ENCODE measurements around the gene LTBP1. TPM values are rescaled to one million over a fixed set of nuclear protein-coding genes. Genes with fewer than 3 reads are reported as not detected.
A peak's percentile ranks its signal among the peaks of the same experiment; 100 is the strongest.

Gene LTBP1
- polyA plus RNA-seq, 2 of the 4 experiments (the other 2 are of a cell fraction) = 23.8 to 30.4 TPM

DNA sequence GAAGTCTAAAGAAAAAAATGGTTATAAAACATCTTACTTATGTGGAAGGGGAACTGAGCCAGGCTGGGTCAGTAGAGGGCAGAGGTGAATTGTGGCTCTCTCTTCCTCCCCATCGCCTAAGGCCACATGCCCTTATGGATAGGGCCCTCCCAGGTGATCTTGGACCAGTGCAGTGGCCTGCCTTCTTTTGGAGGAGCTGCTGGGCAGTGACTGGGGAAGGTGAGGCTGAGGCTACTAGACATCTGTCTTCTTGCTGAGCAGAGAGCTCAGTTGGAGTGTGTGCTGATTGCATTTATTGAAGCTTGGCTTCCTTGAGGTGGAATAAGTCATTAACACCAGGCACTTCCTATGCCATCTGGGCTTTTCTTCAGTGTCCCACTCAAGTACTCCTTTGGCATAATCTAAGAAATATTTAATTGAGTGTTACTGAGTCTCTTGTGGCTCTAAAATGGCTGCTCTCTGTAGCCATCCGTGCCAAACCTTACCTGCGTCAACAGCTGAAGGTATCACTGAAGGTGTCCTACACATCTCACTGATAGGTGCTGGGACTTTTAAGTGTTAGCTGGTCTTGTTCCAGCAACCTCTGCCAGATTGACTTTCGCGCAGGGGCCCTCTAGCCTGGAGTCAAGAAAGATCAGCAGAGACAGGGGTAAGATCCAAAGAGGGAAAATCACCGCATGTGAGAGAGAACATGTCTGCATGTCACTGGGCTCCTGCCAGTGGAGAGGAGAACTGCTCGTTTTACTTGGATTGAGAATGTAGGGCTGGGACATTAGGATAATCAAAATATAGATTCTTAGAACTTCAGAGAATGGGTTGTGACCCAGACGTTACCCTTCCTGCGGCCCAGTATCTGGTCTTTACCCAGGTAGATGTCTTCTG lies 256.1 kb downstream of the LTBP1 start (continued):
- TF ChIP-seq, protein P1, sequence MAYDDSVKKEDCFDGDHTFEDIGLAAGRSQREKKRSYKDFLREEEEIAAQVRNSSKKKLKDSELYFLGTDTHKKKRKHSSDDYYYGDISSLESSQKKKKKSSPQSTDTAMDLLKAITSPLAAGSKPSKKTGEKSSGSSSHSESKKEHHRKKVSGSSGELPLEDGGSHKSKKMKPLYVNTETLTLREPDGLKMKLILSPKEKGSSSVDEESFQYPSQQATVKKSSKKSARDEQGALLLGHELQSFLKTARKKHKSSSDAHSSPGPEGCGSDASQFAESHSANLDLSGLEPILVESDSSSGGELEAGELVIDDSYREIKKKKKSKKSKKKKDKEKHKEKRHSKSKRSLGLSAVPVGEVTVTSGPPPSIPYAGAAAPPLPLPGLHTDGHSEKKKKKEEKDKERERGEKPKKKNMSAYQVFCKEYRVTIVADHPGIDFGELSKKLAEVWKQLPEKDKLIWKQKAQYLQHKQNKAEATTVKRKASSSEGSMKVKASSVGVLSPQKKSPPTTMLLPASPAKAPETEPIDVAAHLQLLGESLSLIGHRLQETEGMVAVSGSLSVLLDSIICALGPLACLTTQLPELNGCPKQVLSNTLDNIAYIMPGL (CRISPR knock-in tag; IDR thresholded peaks at IDR 0.05; ENCODE audit: borderline replicate concordance) = no peak
- TF ChIP-seq FOXS1 (CRISPR knock-in tag; IDR thresholded peaks at IDR 0.05) (no peak), POLR2A (IDR thresholded peaks at IDR 0.05; ENCODE audit: low read length) (no peak), GATA3 (IDR thresholded peaks at IDR 0.05; ENCODE audit: borderline replicate concordance) (no peak), MAX (IDR thresholded peaks at IDR 0.05) (no peak), RFX5 (IDR thresholded peaks at IDR 0.05) (no peak), POLR2AphosphoS2 (conservative IDR thresholded peaks at IDR 0.05; ENCODE audit: low read length) (no peak), JUNB (IDR thresholded peaks at IDR 0.05) (no peak), EHMT2 (IDR thresholded peaks at IDR 0.05; ENCODE audit: low read depth) (no peak), FOSB (CRISPR knock-in tag; IDR thresholded peaks at IDR 0.05) (no peak), CEBPB (IDR thresholded peaks at IDR 0.05) (no peak)

DNA sequence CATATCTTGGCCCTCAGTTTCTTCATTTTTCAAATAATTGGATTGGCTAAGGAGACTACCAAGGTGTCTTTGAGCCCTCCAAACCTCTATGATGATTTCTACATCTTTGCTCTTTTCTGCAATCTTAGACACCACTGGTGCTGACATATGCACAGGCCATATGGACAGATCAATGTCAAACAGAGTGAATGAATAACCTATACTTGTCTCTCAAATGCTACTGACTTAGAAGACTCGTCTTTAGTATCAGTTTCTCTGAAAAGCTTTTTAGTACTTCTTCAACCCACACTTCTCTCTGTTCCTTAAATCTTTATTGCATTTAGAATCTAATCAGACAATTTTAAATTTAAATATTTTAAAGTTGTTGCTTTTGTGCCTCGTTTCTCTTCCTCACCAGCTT lies 258.2 kb downstream of the LTBP1 start:
- POLR2A ChIA-PET = no interaction called here
- FAIRE-seq (no peak), ATAC-seq (no peak), DNase-seq (ENCODE audit: low read depth in 1 of 2, low spot score in 1 of 2) (no peak)
- Histone ChIP-seq H3K4me1 (peaks cover 7% of the 10 kb centered on the region), H3K4me2 (no peak overlapping the region), H3K9me3 (no peaks in the 10 kb centered on the region), H3K27ac (no peak overlapping the region), H3K4me3 (no peak overlapping the region)
- CTCF ChIA-PET = interaction anchor here (0.9 to 1.5 kb wide), 8 partner anchors 11 to 432 kb away, joined by 3 to 5 read pairs (median 3); no protein-coding TSS in a partner anchor
- TF ChIP-seq NPAS2 (CRISPR knock-in tag; IDR thresholded peaks at IDR 0.05; ENCODE audit: borderline replicate concordance) (no peak), MAFK (IDR thresholded peaks at IDR 0.05; ENCODE audit: partially characterized antibody) (peak; percentile 18)
- 73% methylated on average over 2 of the region's 2 CpGs for WGBS (ENCODE audit: missing lambda C conversion rate)

DNA sequence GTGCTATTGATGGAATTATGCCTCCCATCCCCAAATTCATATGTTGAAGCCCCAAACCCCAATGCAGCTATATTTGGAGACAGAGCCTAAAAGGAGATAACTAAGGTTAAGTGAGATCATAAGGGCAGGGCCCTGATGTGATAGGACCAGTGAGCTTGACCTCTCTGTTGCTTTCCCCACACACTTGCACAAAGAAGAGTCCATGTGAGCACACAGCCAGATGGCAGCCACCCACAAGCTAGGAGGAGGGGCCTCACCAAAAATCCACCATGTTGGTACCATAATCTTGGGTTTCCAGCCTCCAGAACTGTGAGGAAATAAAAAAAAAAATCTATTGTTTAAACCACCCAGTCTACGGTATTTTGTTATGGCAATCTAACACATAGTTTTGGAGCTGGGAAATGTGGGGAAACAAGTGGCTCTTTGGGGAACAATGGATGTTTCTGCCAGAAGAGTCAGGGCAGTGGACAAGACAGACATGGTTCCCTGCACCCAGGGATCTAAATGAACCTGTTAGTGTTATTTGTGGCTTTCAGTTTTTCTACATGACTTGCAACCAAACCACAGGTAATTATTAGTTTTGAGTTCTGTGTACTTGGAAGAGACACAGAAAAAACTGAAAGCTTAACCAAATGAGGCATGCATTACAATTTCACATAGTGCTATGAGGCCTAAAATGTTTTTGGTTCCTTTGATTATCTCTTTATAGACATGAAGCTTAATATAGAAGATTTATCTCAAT lies 259.1 kb downstream of the LTBP1 start:
- WGBS (ENCODE audit: missing lambda C conversion rate) = 97% methylated on average over 1 of the region's 1 CpG
- TF ChIP-seq RAD21 (conservative IDR thresholded peaks at IDR 0.05 in 1 of 2, IDR thresholded peaks at IDR 0.05 in 1 of 2) (no peak), EHF (CRISPR knock-in tag; IDR thresholded peaks at IDR 0.05) (no peak), POLR2A (IDR thresholded peaks at IDR 0.05; ENCODE audit: low read length) (no peak), HOXA7 (CRISPR knock-in tag; IDR thresholded peaks at IDR 0.05) (no peak), HOXB13 (CRISPR knock-in tag; IDR thresholded peaks at IDR 0.05; ENCODE audit: low read depth) (no peak), HDAC2 (IDR thresholded peaks at IDR 0.05) (no peak), FOSB (CRISPR knock-in tag; IDR thresholded peaks at IDR 0.05) (no peak), CHD4 (IDR thresholded peaks at IDR 0.05; ENCODE audit: borderline replicate concordance) (no peak), HOXB5 (CRISPR knock-in tag; IDR thresholded peaks at IDR 0.05) (no peak), HEYL (CRISPR knock-in tag; IDR thresholded peaks at IDR 0.05) (no peak), KDM5A (IDR thresholded peaks at IDR 0.05) (no peak), NFE2L2 (conservative IDR thresholded peaks at IDR 0.05; ENCODE audit: low read length) (no peak), ZSCAN20 (CRISPR knock-in tag; IDR thresholded peaks at IDR 0.05) (no peak)
- TF ChIP-seq, protein P2, sequence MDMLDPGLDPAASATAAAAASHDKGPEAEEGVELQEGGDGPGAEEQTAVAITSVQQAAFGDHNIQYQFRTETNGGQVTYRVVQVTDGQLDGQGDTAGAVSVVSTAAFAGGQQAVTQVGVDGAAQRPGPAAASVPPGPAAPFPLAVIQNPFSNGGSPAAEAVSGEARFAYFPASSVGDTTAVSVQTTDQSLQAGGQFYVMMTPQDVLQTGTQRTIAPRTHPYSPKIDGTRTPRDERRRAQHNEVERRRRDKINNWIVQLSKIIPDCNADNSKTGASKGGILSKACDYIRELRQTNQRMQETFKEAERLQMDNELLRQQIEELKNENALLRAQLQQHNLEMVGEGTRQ (IDR thresholded peaks at IDR 0.05) = no peak

More for the DNA sequence above, 259.1 kb downstream of the LTBP1 start:
- no peak for ATAC-seq
- Histone ChIP-seq H3K9me3 (no peaks in the 10 kb centered on the region), H3K4me3 (no peak overlapping the region), H3K27ac (no peak overlapping the region), H3K4me1 (peaks cover 16% of the 10 kb centered on the region), H3K4me2 (no peak overlapping the region)
- no peak for DNase-seq (ENCODE audit: low read depth in 1 of 2, low spot score in 1 of 2)
- no peak for FAIRE-seq
- ChIA-PET POLR2A (interaction anchor here (0.7 kb wide), 1 partner anchor 63 kb away, joined by 7 read pairs; no protein-coding TSS in a partner anchor), CTCF (interaction anchor here (0.9 to 1.5 kb wide), 5 partner anchors 27 to 432 kb away, joined by 3 to 5 read pairs (median 3); no protein-coding TSS in a partner anchor)
